ENCODE results near the gene NADSYN1.
"Not testable (repeated sequence)": the region's sequence is repeated elsewhere in the genome, so short reads cannot be mapped to it uniquely, and the experiment has no call there.

The NADSYN1 gene

GRCh38 chr11:71505001-71505400, 52.0 kb downstream of the NADSYN1 start:
- H3K9ac ChIP-seq = peak overlapping the region in 3 of 11 experiments; percentile 9 to 58 (median 57); a peak in 2 of 22 replicates
- H3K36me3 ChIP-seq = peaks cover 20 to 74% (median 32%) of the 10 kb centered on the region in 11 experiments
- peaks cover 20 to 32% (median 22%) of the 10 kb centered on the region in 11 experiments for H3K9me3 ChIP-seq (replicated peaks in 1 of 11)
- H3K4me3 ChIP-seq = no peak overlapping the region; a peak in 1 of 20 replicates
- peak overlapping the region; percentile 48 to 97 (median 79); a peak in 21 of 22 replicates for H3K4me2 ChIP-seq
- H3K4me1 ChIP-seq = peaks cover 35 to 73% (median 69%) of the 10 kb centered on the region in 10 experiments
- TF ChIP-seq Cebpa-rat (IDR thresholded peaks at IDR 0.05) = no peak
- peaks cover 0 to 16% (median 0%) of the 10 kb centered on the region in 11 experiments; a peak in 4 of 22 replicates for H4K20me1 ChIP-seq
- H3K27ac ChIP-seq = peak overlapping the region in 7 of 11 experiments; percentile 20 to 74 (median 49); a peak in 12 of 22 replicates
- no peaks in the 10 kb centered on the region for H3K27me3 ChIP-seq

- Histone ChIP-seq H3K27me3 (no peaks in the 10 kb centered on the region), H3K9me3 (replicated peaks in 1 of 11) (peaks cover 24 to 40% (median 29%) of the 10 kb centered on the region in 11 experiments), H3K36me3 (peaks cover 19 to 74% (median 30%) of the 10 kb centered on the region in 11 experiments), H4K20me1 (peaks cover 0 to 16% (median 0%) of the 10 kb centered on the region in 11 experiments; a peak in 4 of 22 replicates), H3K4me3 (peak overlapping the region in 3 of 10 experiments; percentile 2 to 35 (median 11); a peak in 4 of 20 replicates), H3K27ac (peak overlapping the region in 8 of 11 experiments; percentile 3 to 74 (median 48); a peak in 12 of 22 replicates), H3K4me2 (peak overlapping the region; percentile 5 to 97 (median 79); a peak in 21 of 22 replicates), H3K9ac (peak overlapping the region in 7 of 11 experiments; percentile 9 to 58 (median 37); a peak in 9 of 22 replicates), H3K4me1 (peaks cover 32 to 65% (median 61%) of the 10 kb centered on the region in 10 experiments)
- no peak for TF ChIP-seq Cebpa-rat (IDR thresholded peaks at IDR 0.05)
Observed at GRCh38 chr11:71505781-71506180, 52.8 kb downstream of the NADSYN1 start.

- peaks cover 0 to 12% (median 0%) of the 10 kb centered on the region in 11 experiments; a peak in 4 of 22 replicates for H4K20me1 ChIP-seq
- H3K36me3 ChIP-seq = peaks cover 6 to 63% (median 20%) of the 10 kb centered on the region in 11 experiments; a peak in 17 of 22 replicates
- no peak overlapping the region for H3K4me3 ChIP-seq
- H3K27me3 ChIP-seq = no peaks in the 10 kb centered on the region
- no peak overlapping the region for H3K9ac ChIP-seq
- H3K9me3 ChIP-seq (replicated peaks in 1 of 11) = peaks cover 36 to 52% (median 40%) of the 10 kb centered on the region in 11 experiments
- no peak for TF ChIP-seq Cebpa-rat (IDR thresholded peaks at IDR 0.05)
- H3K4me2 ChIP-seq = peak overlapping the region in 8 of 11 experiments; percentile 72 to 97 (median 88); a peak in 16 of 22 replicates
- H3K4me1 ChIP-seq = peaks cover 32 to 52% (median 48%) of the 10 kb centered on the region in 10 experiments
- no peak overlapping the region for H3K27ac ChIP-seq
Observed at GRCh38 chr11:71507102-71507501, 54.1 kb downstream of the NADSYN1 start.

GRCh38 chr11:71518506-71519471, 65.8 kb downstream of the NADSYN1 start:
- Histone ChIP-seq H3K9me3 (replicated peaks in 1 of 11) (peaks cover 7 to 20% (median 10%) of the 10 kb centered on the region in 11 experiments; a peak in 16 of 22 replicates), H3K27me3 (no peaks in the 10 kb centered on the region), H3K9ac (no peak overlapping the region), H3K36me3 (peaks cover 0 to 13% (median 3%) of the 10 kb centered on the region in 11 experiments; a peak in 7 of 22 replicates), H4K20me1 (no peaks in the 10 kb centered on the region), H3K4me2 (peak overlapping the region in 4 of 11 experiments; percentile 11 to 44 (median 38); a peak in 4 of 22 replicates), H3K4me1 (peaks cover 0 to 16% (median 5%) of the 10 kb centered on the region in 10 experiments; a peak in 10 of 20 replicates), H3K27ac (no peak overlapping the region), H3K4me3 (no peak overlapping the region)
- no peak for TF ChIP-seq Cebpa-rat (IDR thresholded peaks at IDR 0.05)

- H3K4me1 ChIP-seq = peaks cover 0 to 16% (median 5%) of the 10 kb centered on the region in 10 experiments; a peak in 10 of 20 replicates
- peaks cover 0 to 13% (median 3%) of the 10 kb centered on the region in 11 experiments; a peak in 7 of 22 replicates for H3K36me3 ChIP-seq
- no peak overlapping the region for H3K9ac ChIP-seq
- H3K4me2 ChIP-seq = no peak overlapping the region
- no peak overlapping the region for H3K4me3 ChIP-seq
- no peaks in the 10 kb centered on the region for H3K27me3 ChIP-seq
- peaks cover 7 to 20% (median 10%) of the 10 kb centered on the region in 11 experiments; a peak in 16 of 22 replicates for H3K9me3 ChIP-seq (replicated peaks in 1 of 11)
- H3K27ac ChIP-seq = no peak overlapping the region
- H4K20me1 ChIP-seq = no peaks in the 10 kb centered on the region
- no peak for TF ChIP-seq Cebpa-rat (IDR thresholded peaks at IDR 0.05)
Observed at GRCh38 chr11:71519546-71519945, 66.5 kb downstream of the NADSYN1 start.

- no peak overlapping the region for H3K9ac ChIP-seq
- no peak overlapping the region for H3K4me2 ChIP-seq
- H3K36me3 ChIP-seq = peaks cover 0 to 13% (median 3%) of the 10 kb centered on the region in 11 experiments; a peak in 7 of 22 replicates
- peaks cover 7 to 20% (median 10%) of the 10 kb centered on the region in 11 experiments; a peak in 16 of 22 replicates for H3K9me3 ChIP-seq (replicated peaks in 1 of 11)
- peaks cover 0 to 39% (median 18%) of the 10 kb centered on the region in 10 experiments; a peak in 16 of 20 replicates for H3K4me1 ChIP-seq
- H3K27me3 ChIP-seq = no peaks in the 10 kb centered on the region
- no peak for TF ChIP-seq Cebpa-rat (IDR thresholded peaks at IDR 0.05)
- no peak overlapping the region for H3K4me3 ChIP-seq
- H3K27ac ChIP-seq = no peak overlapping the region
- H4K20me1 ChIP-seq = no peaks in the 10 kb centered on the region
Observed at GRCh38 chr11:71525188-71525937, 72.4 kb downstream of the NADSYN1 start.

GRCh38 chr11:71525938-71526495, 73.0 kb downstream of the NADSYN1 start:
- no peak overlapping the region for H3K9ac ChIP-seq
- no peak for TF ChIP-seq Cebpa-rat (IDR thresholded peaks at IDR 0.05)
- H3K4me3 ChIP-seq = no peak overlapping the region
- H3K36me3 ChIP-seq = peaks cover 0 to 10% (median 3%) of the 10 kb centered on the region in 11 experiments; a peak in 7 of 22 replicates
- H3K9me3 ChIP-seq (replicated peaks in 1 of 11) = peaks cover 7 to 16% (median 10%) of the 10 kb centered on the region in 11 experiments; a peak in 16 of 22 replicates
- no peak overlapping the region for H3K27ac ChIP-seq
- H4K20me1 ChIP-seq = no peaks in the 10 kb centered on the region
- H3K27me3 ChIP-seq = no peaks in the 10 kb centered on the region
- no peak overlapping the region for H3K4me2 ChIP-seq
- peaks cover 0 to 43% (median 25%) of the 10 kb centered on the region in 10 experiments; a peak in 17 of 20 replicates for H3K4me1 ChIP-seq

- H3K9ac ChIP-seq; H3K4me3 ChIP-seq; H3K27me3 ChIP-seq; H4K20me1 ChIP-seq; H3K27ac ChIP-seq; H3K36me3 ChIP-seq; H3K9me3 ChIP-seq (replicated peaks in 1 of 11): not testable (repeated sequence)
- peak within 1 kb of the TSS in 8 of 11 experiments; percentile 32 to 57 (median 36); a peak in 13 of 22 replicates for H3K4me2 ChIP-seq
- H3K4me1 ChIP-seq = peaks cover 0 to 51% (median 30%) of the 10 kb centered on the region in 10 experiments; a peak in 17 of 20 replicates
Observed at GRCh38 chr11:71526796-71527575, 74.0 kb downstream of the NADSYN1 start, which contains the start of gene KRTAP5-7. Gene KRTAP5-7, plus strand, starts transcription at chr11:71527267. Its CDS starts 34 bp downstream, at chr11:71527301.
